HuH-7.5 (cell line): ENCODE measurements around the gene FLOT2.
"Not testable (repeated sequence)": the region's sequence is repeated elsewhere in the genome, so short reads cannot be mapped to it uniquely, and the experiment has no call there.

Source experiments
- DNase-seq: peaks from one replicate; pipeline ENCODE4 v3.0.0; 2011; ENCODE audit warnings: low spot score

Gene FLOT2

DNA sequence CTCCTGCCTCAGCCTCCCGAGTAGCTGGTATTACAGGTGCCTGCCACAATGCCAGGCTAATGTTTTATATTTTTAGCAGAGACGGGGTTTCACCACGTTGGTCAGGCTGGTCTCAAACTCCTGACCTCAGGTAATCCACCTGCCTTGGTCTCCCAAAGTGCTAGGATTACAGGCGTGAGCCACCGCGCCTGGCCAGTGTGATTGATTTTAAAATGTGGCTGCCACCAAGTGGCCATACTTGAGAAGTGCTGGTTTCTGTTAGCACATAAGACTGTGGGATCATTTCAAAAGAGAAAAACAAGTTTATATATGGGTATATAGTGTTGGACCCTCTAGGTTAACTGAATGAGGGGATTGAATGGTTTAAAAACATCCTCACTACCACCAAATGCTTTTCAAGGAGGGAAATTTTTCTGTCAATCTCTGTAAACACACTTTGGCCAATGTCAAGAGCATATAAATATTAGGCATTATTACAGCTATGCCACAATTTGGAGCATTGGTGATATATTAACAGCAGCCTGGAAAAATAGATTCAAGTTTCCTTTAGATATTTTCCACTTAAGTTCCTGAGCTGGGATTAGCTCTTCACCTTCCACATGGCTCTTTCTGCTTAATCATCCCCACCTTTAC is 18.9 kb upstream of the FLOT2 start:
- DNase-seq, result no peak

GRCh38 chr17:28912938-28913333 is 15.4 kb upstream of the FLOT2 start:
- no peak for DNase-seq

- no peak for DNase-seq
Measured at GRCh38 chr17:28912281-28912937, 14.9 kb upstream of the FLOT2 start.

DNA sequence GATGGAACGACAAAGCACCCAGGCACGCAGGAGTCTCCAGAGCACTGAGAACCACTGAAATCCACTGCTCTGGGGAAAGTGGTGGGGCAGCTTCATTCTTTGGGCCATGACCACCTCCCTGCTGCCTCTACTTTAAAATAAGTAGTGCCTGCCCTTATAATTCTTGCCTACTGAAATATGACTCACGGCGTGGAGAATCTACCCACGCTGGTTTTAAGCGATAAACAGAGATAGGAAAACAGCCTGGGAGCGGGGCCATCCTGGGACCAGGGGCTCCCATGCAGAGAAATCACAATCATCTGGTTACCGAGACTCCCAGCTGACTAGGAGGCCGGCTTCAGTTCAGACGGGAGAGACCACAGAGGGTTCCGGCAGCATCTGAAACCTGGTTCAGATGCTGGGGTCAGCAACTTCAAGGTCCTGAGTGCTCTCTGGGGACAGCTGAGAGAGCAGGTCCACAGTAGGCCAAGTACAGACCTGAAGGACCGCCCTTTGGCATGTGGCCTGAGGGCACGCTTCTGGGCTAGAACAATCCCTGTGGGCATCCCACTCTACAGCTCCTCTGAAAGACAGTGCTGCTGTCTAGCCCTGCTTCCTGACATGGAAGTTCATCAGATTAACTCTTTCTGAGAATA is 14.0 kb upstream of the FLOT2 start:
- no peak for DNase-seq

DNA sequence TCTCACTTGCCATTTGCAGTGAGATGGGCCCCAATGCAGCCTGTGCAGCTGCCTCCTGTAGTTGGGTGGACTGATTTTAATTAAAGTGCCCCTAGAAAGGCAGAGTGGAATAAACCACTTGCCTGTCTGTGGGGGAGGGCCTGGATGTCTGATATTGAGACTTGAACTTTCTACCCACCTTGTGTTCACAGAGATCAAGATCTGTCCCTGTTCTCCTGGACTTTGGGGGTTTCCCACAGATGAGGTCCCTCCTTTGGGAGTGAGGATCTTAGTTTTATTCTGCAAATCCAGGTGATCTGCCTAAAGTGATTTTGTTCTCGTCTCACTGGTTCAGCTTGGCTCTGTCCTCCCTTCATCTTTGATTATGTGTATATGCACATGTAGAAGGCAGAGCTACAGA is 13.0 kb upstream of the FLOT2 start:
- no peak for DNase-seq

- DNase-seq, result no peak
Measured at GRCh38 chr17:28908640-28909167, 11.2 kb upstream of the FLOT2 start.

DNA sequence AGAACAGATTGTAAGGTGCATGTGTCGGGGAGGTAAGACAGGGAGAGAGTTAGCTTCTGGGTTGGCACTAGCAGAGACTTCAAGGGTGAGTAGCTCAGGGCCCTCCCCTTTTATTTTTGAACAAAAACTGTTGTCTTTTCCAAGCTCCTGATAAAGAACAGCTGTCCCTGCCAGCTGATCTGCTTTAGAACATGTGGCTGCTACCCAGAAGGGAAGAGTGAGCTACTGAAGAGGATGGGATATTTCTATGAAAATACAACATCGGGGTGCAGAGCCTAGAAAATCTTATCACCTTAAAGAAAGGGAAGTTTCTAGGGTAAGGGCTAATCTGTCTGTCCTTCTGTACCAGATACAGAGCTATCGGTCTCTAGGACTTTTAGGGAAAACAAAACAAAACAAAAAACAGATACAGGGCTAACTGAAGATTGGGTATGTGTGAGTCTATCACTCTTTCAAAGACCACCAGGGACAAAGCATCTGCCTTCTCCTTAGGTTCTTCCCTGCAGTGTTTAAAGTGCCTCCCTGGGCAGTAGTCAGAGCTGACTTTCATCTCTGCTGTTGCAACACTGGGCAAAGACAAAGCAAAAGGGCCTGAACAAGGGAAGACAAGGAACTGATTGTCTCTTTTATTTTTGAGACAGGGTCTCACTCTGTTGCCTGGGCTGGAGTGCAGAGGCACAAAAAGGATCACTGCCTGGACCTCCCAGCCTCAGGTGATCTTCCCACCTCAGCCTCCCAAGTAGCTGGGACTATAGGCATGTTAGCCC is 10.4 kb upstream of the FLOT2 start:
- DNase-seq, result no peak

DNA sequence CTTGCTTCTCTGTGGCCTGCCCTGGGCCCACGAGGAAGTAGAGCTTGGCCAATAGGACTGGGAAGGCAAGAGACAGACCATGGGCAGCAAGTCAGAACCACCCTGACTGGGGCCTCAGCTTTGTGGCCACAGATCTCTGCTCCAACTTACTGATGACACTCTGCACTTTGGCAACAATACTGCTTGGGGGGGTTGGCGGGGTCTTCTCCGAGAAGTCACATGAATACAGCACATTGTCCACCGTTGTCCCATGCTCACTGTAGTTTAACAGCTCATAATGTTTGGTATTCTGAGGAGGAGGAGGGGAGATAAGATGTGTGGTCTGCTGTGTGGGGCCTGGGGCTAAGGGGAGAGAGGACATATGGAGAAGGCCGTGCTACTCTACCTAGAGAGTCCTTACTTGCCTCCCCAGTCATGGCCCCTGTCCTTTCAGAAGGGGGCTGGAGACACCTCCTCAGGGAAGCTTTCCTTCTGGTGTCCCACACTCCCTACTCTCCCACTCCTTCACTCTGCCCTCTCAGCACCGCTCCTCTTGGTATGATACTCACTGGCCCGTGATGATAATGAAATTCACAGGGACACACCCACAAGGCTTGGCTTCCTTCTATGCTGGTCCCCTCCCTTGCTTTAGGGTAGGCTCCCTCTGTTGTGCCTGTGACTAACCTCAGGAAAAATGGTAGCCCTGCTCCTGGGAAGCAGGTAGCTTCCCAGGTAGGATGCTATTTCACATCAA is 9.3 kb upstream of the FLOT2 start:
- no peak for DNase-seq

DNA sequence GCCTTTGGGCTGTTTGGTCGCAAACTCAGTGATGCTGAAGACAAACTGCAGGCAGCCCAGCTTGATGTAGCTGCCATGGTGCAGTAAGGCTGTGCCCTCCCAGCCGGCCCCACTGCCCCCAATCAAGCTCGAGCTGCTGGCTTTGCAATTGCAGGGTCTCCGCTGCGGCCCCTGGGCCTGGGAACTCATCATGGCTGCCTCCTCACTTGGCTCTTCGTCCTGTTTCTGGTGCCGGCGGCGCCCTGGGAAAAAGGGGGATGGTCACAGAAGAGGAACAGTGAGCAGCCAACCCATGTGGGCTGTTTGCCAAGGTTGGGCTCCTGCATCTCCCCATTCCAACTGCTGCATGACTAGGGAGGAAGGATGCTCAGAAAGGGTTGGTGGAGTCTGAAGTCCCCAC is 8.7 kb upstream of the FLOT2 start:
- DNase-seq, result no peak

GRCh38 chr17:28904800-28905199 is 7.3 kb upstream of the FLOT2 start:
- no peak for DNase-seq

DNA sequence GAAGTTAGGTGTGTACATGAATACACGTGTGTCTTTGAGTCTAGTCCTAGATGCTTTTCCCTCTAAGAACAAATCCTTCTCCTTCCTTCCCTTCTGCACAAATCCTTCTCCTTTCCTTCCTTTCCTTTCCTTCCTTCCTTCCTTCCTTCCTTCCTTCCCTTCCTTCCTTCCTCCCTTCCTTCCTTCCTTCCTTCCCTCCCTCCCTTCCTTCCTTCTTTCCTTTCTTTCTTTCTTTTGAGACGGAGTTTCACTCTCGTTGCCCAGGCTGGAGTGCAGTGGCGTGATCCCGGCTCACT is 6.0 kb upstream of the FLOT2 start:
- not testable (repeated sequence) for DNase-seq

GRCh38 chr17:28902819-28903545 is 5.4 kb upstream of the FLOT2 start, which contains the start of gene DHRS13:
DHRS13 (minus strand) TSS chr17:28903079; CDS start chr17:28902944, 135 bp downstream.
- DNase-seq, result peak; percentile 96

DNA sequence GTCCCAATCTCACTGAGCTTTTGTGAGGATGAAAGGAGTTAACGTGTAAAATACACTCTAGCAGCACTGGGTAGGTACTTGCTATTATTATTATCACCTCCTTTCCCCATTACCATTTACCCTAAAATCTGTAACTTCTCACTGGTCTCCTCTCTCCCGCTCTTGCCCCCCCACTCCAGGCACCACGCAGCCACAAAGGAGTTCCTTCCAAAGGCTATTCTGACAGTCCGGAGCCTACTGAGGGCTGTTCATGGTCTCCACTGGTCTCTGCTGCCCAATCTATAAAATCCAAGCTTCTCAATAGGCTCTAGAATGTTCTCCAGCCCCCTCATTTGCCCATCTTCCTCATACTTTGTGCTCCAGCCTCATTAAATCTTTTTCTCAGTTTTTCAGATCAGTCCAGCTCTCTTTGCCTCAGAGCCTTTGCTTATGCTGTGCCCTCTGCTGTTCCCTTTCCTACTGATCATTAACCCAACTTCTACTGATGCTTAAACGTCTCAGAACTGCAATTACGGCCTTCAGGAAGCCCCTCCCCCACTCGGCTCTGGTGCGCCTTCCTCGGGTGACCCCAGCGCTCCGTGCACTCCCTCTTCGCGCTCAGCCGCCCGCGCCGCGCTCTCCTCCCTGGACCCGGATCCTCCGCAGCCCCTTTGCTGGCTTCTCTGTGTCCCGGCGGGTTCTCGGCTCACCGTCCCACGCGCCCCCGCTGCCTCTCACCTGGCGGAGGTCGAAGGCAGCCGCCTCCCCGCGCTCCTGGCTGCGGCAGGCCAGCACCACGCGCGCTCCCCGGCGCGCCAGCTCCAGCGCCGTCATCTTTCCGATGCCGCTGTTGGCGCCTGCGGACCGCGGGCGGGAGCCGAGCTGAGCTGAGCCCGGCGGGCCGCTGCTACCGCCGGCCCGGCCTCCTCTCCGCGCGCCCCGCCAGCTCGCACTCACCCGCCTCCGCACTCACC is 4.6 kb upstream of the FLOT2 start:
- peak; percentile 84 for DNase-seq

GRCh38 chr17:28900986-28901726 is 3.6 kb upstream of the FLOT2 start:
- no peak for DNase-seq

DNA sequence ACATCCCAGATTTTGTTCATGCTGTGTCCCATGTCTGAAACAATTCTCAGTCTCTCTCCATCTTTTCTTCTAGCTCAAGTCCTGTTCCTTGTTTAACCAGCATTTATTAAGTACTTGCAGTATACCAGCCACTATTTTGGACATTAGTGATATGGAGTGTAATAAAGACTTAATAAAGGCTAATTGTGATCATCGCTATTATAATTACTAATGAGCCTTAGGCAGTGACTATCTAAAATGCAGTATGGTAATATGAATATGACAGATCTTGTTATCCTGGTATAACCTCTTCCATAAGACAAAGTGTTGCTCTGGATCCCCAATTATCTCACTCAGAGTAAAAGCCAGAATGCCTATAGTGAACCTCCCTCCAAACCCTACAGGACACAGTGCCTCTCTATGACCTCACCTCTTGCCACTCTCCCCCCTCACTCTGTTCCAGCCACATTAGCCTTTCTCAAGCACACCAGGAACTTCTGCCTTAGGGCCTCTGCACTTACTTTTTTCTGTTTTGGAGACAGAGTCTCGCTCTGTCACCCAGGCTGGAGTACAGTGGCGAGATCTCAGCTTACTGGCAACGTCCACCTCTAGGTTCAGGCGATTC is 1.8 kb upstream of the FLOT2 start:
- no peak for DNase-seq

DNA sequence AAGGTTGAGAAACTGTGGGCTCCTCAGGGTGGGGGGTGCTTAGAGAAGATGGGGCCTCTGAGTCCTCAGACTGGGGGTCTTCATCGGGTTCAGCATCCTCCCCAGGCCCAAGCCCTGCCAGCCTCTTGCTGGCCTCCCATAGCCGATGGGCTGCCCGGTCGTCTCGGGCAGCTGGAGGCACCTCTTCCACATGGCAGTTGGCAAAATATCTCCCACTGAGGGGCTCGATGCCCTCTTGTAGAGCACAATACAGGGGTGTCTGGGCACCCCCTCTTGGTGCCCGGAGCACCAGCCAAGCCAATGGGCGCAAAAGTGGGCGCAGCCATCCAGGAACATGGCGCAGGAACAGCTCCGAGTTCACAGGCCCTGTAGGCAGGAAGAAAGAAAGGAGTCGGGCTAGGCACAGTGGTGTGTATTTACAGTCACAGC is 1.0 kb upstream of the FLOT2 start:
- DNase-seq, result no peak

DNA sequence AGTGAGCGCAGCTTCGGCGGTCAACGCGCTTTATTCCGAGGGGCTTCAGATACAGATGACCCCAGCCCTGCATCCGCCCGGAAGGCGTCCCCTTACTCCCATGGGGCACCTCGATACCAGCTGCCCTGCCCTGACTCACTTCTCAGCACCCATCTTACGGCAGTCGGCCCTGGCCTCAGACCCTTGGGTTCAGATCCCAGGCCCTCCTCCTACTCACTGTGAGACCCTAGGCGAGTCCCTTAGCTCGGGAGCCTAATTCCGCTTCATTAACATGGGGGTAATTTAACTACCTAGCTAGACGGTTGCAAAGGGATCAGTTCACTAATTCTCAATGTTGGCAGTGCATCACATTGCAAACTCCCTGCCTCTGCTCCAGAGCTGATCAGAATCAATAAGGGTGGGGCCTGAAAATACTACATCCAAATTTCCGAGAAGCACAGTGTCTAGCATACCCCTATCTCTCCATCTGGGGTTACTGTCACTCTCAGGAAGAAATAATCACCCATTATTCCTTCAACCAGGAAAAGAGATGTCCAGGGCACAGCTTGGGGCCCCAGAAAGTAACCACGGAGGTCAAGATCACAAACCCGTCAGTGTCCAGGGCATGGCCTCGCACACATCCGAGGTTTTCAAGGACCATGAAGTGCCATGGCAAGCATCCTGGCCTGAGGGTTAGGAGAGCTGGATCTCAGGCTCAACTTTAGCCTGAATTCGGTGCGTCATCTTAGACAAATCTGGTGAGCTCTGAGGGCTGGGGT is 415 bp upstream of the FLOT2 start:
- no peak for DNase-seq

DNA sequence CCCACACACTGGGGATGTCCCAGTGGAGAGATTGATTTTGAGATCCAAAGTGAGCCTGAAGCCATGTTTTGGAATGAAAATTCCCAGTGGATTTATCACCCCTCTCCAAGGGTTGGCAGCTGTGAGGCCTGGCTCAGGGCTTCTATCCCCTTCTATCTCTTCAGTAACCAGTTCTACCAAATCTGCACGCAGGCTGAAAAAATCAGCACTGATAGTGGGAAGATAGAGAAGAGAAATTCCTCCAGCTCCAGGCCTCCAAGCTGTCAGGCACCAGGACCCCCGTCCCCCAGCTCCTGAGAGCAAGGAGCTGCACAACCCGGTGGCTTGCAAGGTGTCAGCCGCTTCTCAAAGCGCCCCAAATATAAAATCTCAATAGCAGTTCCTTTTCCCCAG is 1.0 kb downstream of the FLOT2 start:
- DNase-seq, result no peak
